Lower lobe of right lung (tissue), 2 donors: ENCODE data around the gene R3HDM2. TPM values are rescaled to one million over a fixed set of nuclear protein-coding genes. Genes with fewer than 3 reads are reported as not detected.

ENCODE experiments used
- ATAC-seq, 2 donors: fragments of 200-7000 bp; cut with Tn5 transposase; one replicate each; pipeline ENCODE4 v1.9.1; 2020 to 2022; ENCODE audit warnings: mild to moderate bottlenecking in 2 of 2, moderate library complexity in 2 of 2
- DNase-seq: peaks from one replicate; pipeline ENCODE4 v3.0.0-alpha.2; 2020
- H3K27ac ChIP-seq: fragments of 200-600 bp; one replicate; pipeline ENCODE4 v1.8.0; 2022
- H3K27me3 ChIP-seq: fragments of 200-600 bp; one replicate; pipeline ENCODE4 v1.8.0; 2022; ENCODE audit warnings: low read depth
- H3K36me3 ChIP-seq: fragments of 200-600 bp; one replicate; pipeline ENCODE4 v1.8.0; 2022; ENCODE audit warnings: mild to moderate bottlenecking
- H3K4me1 ChIP-seq: fragments of 200-600 bp; one replicate; pipeline ENCODE4 v1.8.0; 2022
- H3K4me3 ChIP-seq: fragments of 200-600 bp; one replicate; pipeline ENCODE4 v1.8.0; 2022; ENCODE audit warnings: mild to moderate bottlenecking
- H3K9me3 ChIP-seq: fragments of 200-600 bp; one replicate; pipeline ENCODE4 v1.8.0; 2022
- CTCF ChIP-seq: fragments of 200-600 bp; IDR thresholded peaks from one replicate; pipeline ENCODE4 v1.8.0; 2022; ENCODE audit warnings: antibody characterized with exemption, mild to moderate bottlenecking
- intact Hi-C: fragments of 100-400 bp; cut with DNase I; formaldehyde crosslinking; loops from one replicate; pipeline ENCODE4 v1.11.0; 2022
- total RNA-seq: library from RNA; stranded (reverse); fragmentation: NEBNext Ultra II Directional; extraction: Animal tissue kit (Norgen Biotek cat#: 25700); gene quantifications from one replicate; pipeline ENCODE4 v1.2.1, GENCODE V29; 2021
- donor health status: DM: no; HTN: yes; CAD: no; lungs with severe emphysema.

R3HDM2 gene
- total RNA-seq, 1 donor from 2014 or later, result 79.3 TPM

GRCh38 chr12:57461276-57461916, 30.6 kb upstream of the R3HDM2 start:
- H3K36me3 ChIP-seq, result no peaks in the 10 kb centered on the region
- H3K9me3 ChIP-seq, result no peaks in the 10 kb centered on the region
- intact Hi-C loops, result no loop called here
- H3K4me3 ChIP-seq, result peak overlapping the region; percentile 83
- H3K4me1 ChIP-seq, result peaks cover 36% of the 10 kb centered on the region
- H3K27me3 ChIP-seq, result no peaks in the 10 kb centered on the region
- no peak for TF ChIP-seq CTCF
- peak overlapping the region; percentile 68 for H3K27ac ChIP-seq
- peak; percentile 43 to 47 for ATAC-seq
- no peak for DNase-seq

- DNase-seq (no peak), ATAC-seq (no peak)
- intact Hi-C loops, result no loop called here
Measured at GRCh38 chr12:57460841-57461275, 30.0 kb upstream of the R3HDM2 start.

DNA sequence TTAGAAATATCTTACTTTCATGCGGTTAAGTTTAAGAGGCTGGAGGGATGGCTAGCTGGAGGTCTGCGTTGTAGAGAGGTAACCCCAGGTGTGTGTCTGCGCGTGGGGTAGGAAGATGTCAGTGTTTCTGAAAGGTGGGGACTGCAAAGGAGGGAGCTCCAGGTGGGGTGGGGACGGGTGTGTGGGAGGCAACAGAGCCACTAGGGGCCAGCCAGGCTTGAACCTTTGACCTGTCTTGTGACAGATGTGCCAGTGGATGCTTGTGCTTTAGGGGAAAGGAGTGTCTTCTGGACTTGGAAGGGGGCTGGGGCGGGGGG, 29.6 kb upstream of the R3HDM2 start:
- Histone ChIP-seq H3K4me3 (peak overlapping the region; percentile 83), H3K27ac (no peak overlapping the region), H3K36me3 (no peaks in the 10 kb centered on the region), H3K4me1 (peaks cover 36% of the 10 kb centered on the region), H3K27me3 (peaks cover 4% of the 10 kb centered on the region), H3K9me3 (no peaks in the 10 kb centered on the region)
- intact Hi-C loops, result no loop called here
- ATAC-seq (no peak), DNase-seq (no peak)
- TF ChIP-seq CTCF, result no peak

More at GRCh38 chr12:57460841-57461275, 30.0 kb upstream of the R3HDM2 start:
- Histone ChIP-seq H3K9me3 (no peaks in the 10 kb centered on the region), H3K27ac (no peak overlapping the region), H3K27me3 (no peaks in the 10 kb centered on the region), H3K4me1 (peaks cover 36% of the 10 kb centered on the region), H3K36me3 (no peaks in the 10 kb centered on the region), H3K4me3 (peak overlapping the region; percentile 83)
- TF ChIP-seq CTCF, result no peak

DNA sequence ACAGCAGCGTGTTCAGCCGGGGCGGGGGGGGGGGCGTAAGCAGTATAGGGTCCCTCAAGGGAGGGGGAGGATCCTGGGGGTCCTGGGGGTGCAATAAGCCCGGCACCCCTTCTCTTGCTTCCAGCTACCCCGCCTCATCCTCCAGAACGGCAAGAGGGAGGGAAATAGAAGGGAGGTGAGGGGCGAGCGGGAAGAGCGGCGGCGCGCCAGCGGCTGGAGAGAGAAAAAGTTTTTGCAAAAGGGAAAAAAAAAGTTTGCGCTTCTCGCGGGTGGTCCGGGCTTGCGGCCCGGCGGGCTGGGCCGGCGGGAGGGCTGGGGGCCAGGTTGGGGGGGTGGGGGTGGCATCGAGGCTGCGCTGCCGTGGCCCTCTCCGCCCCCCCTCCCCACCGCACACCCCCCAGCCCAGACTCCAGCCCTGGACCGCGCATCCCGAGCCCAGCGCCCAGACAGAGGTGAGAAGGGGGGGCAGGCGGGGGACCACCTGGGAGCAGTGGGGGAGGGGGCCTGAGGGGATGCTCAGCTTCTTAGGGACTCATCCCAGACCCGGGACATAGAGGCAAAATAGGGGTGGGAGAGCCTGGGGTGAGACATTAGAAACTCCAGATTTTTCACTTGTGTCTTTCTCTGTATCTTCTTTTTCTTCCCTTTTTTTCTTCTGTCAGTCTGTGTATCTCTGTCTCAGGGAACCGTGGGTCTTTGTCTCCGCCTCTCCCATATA, 29.1 kb upstream of the R3HDM2 start, which contains the start of gene GLI1:
TSS of gene GLI1 (plus strand) at position 36 of the 718 bp plus-strand sequence. CDS start 3,907 bp downstream, outside the sequence.
- Histone ChIP-seq H3K9me3 (no peaks in the 10 kb centered on the region), H3K27me3 (peaks cover 5% of the 10 kb centered on the region), H3K4me3 (peak within 1 kb of the TSS; percentile 83), H3K27ac (peak within 1 kb of the TSS; percentile 80), H3K36me3 (no peaks in the 10 kb centered on the region), H3K4me1 (peaks cover 36% of the 10 kb centered on the region)
- DNase-seq (no peak), ATAC-seq (no peak)
- intact Hi-C loops, result no loop called here
- no peak for TF ChIP-seq CTCF

DNA sequence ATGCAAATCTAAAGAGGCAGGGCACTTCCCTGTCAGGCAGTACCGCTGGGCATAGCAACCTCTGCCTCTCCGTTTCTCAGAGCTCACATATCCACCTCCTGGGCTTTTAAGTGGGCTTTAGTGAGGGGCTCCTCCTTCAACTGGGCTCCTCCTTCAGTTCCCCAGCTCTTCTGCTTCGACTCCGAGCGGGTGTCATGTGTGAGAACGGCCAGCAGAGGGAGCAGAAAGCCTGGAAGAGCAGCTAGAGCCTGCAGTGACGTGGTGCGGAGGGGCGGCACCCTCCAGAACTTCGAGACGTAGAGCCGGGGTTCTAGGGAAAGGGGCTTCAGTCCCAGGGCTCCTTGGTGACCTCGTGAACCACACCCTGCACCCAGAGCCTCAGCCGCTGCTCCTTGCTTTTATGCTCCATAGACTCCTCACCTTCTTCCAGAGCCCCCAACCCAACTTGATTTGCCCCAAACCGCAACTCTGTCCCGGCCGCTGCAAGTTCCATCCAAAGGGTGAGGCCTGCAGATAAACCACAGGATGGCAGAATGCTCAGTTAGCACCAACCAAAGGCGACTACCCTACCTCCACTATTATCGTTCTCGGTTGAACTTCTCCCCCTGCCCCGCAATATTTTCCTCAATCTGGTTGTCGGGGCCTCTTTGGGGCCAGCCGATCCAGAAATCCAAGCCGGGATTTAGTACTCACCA, 28.4 kb upstream of the R3HDM2 start:
- DNase-seq (peak; percentile 95), ATAC-seq (peak; percentile 88)
- Histone ChIP-seq H3K4me3 (peak overlapping the region; percentile 83), H3K27ac (peak overlapping the region; percentile 80), H3K36me3 (no peaks in the 10 kb centered on the region), H3K9me3 (no peaks in the 10 kb centered on the region), H3K4me1 (peaks cover 36% of the 10 kb centered on the region), H3K27me3 (peaks cover 5% of the 10 kb centered on the region)
- peak; percentile 93 for TF ChIP-seq CTCF
- intact Hi-C loops, result no loop called here
